Activated T-cell treated with anti-CD3 and anti-CD28 coated beads, Interleukin-2, amount 50 U/mL, for 4 hours (primary cell): ENCODE results near the gene POMC. TPM values are rescaled to one million over a fixed set of nuclear protein-coding genes. Genes with fewer than 3 reads are reported as not detected.

ENCODE experiments used
- ATAC-seq, 2 donors: fragments of 200-7000 bp; cut with Tn5 transposase; one replicate each; pipeline ENCODE4 v1.10.0; 2021
- DNase-seq: peaks from one replicate; pipeline ENCODE4 v3.0.0-alpha.2; 2020
- H3K27me3 Mint-ChIP-seq: one replicate; pipeline ENCODE4 v1.8.0; 2021; ENCODE audit warnings: low read depth, mixed read lengths
- H3K36me3 Mint-ChIP-seq: one replicate; pipeline ENCODE4 v1.8.0; 2022; ENCODE audit warnings: mixed read lengths; ENCODE audit not compliant: insufficient read depth
- H3K4me1 Mint-ChIP-seq: one replicate; pipeline ENCODE4 v1.8.0; 2021; ENCODE audit warnings: low read depth, mixed read lengths
- H3K4me3 Mint-ChIP-seq: one replicate; pipeline ENCODE4 v1.8.0; 2021; ENCODE audit warnings: mild to moderate bottlenecking, moderate library complexity, mixed read lengths
- H3K9me3 Mint-ChIP-seq: one replicate; pipeline ENCODE4 v1.8.0; 2021; ENCODE audit warnings: mixed read lengths
- total RNA-seq, 3 donors: library from RNA; stranded (reverse); gene quantifications; one replicate each; pipeline ENCODE4 v1.2.1, GENCODE V29; 2021

POMC gene
- total RNA-seq, 3 donors from 2014 or later = 4.4 to 5.6 (median 5.2) TPM

DNA sequence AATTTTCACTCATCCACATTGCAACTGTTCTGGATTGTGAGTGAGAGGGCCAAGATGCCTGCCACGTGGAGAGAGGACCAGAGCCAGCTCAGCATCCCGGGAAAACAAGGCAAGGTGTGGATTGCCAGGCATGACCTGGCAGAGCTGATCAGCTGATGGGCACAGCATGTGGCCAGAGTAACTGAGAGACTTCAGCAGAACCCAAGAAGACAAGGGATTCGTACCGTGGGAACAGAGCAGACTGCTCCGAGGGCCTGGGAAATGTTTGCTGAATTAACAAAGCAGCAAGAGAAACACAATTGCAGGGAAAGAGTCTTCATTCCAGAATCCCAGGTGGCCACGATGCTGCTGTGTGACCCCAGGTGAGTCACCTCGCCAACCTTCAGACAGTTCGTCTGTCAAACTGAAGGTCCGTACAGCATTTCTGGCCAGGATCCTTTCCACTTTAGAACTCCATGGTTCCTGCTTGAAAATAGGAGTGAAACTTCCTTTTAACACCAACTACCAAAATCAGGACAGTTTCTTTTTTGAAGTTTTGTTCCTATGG lies 26.3 kb upstream of the POMC start:
- no peak overlapping the region for H3K4me3 Mint-ChIP-seq
- ATAC-seq (no peak), DNase-seq (no peak)
- no peaks in the 10 kb centered on the region for H3K36me3 Mint-ChIP-seq
- H3K4me1 Mint-ChIP-seq = no peaks in the 10 kb centered on the region
- H3K27me3 Mint-ChIP-seq = no peaks in the 10 kb centered on the region
- H3K9me3 Mint-ChIP-seq = no peaks in the 10 kb centered on the region

DNA sequence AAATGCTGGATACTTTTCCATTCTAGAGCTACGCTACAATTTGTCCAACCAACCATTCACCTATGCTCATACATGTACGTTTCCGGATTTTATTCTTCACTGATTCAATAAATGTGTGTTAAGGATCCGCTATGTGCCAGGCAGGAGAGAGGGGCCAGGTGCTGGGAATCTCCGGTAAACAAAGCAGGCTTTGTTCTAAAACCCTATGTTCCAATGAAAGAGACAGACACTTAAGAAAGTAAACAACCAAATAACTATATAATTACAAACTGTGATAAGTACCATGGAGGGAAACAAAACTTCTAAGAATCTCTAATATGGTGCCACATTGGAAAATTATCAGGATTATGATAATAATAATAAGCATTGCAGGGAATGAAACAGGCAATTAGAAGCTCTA lies 22.2 kb upstream of the POMC start:
- DNase-seq = no peak
- Mint-ChIP-seq H3K9me3 (no peaks in the 10 kb centered on the region), H3K36me3 (no peaks in the 10 kb centered on the region)

DNA sequence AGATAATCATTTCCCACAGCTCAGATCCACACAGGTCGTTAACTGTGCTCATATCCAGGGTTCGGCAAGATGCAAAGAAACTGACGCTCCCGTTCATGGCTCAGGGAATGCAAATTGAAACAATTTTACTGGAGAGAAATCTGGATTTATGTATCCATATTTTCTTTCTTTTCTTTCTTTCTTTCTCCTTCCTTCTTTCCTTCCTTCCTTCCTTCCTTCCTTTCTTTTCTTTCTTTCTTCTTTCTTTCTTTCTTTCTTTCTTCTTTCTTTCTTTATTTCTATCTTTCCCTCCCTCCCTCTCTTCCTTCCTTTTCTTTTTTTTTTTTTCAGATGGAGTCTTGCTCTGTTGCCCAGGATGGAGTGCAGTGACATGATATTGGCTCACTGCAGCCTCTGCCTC lies 20.0 kb upstream of the POMC start:
- Mint-ChIP-seq H3K4me1 (no peaks in the 10 kb centered on the region), H3K36me3 (no peaks in the 10 kb centered on the region), H3K27me3 (no peaks in the 10 kb centered on the region), H3K9me3 (no peaks in the 10 kb centered on the region), H3K4me3 (no peak overlapping the region)
- DNase-seq (no peak), ATAC-seq (no peak)

More for the DNA sequence above, 22.2 kb upstream of the POMC start:
- Mint-ChIP-seq H3K4me3 (no peak overlapping the region), H3K27me3 (no peaks in the 10 kb centered on the region), H3K4me1 (no peaks in the 10 kb centered on the region)
- ATAC-seq = no peak

DNA sequence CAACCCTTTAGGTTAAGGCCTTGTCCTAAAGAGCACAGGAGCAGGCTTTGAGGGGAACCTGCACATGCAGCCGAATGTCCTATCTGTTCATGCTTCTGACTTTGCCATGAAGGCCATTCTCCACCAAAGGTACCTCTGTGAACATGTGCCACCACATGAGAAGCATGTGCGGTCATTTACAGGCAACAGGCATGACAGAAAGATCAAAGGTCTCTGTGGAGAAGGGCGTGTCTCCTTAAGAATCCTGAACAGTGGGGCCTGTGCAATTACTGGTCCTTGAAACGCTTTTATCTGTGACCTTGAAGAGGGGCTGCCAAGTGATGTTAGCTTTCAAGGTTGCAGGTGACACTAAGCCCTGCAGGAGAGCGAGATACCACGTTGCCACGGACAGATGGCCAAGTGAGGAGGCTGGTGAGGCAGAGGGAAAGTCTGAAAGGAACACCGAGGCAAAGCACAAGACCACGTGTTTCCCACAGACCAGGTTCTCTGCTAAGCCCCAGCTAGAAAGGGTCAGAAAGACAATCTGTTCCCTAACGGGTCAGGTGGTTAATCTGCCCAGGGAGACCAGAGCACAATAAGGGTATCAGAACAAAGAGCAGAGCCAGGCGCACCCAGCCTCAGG lies 19.5 kb upstream of the POMC start:
- Mint-ChIP-seq H3K36me3 (no peaks in the 10 kb centered on the region), H3K27me3 (no peaks in the 10 kb centered on the region), H3K4me3 (no peak overlapping the region), H3K9me3 (no peaks in the 10 kb centered on the region), H3K4me1 (no peaks in the 10 kb centered on the region)
- DNase-seq = no peak
- no peak for ATAC-seq

DNA sequence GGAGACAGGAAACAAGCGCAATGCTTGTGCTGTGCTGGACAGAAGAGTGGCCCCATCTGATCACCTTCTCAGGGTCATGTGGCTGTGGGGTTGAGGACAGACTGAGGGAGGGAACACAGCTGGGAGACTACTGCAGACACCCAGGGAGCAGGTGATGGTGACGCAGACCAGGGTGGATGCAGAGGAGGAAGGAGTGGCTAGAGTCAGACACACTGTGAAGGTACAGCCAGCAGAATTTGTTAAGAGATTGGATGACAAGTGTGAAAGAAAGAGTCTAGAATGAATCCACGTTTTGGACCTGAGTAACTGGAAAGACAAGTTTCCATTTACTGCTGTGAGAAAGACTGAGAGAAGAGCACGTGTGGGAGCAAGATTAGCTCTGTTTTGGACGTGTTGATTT lies 15.9 kb upstream of the POMC start:
- DNase-seq (no peak), ATAC-seq (no peak)
- no peaks in the 10 kb centered on the region for H3K4me1 Mint-ChIP-seq
- H3K9me3 Mint-ChIP-seq = no peaks in the 10 kb centered on the region
- no peak overlapping the region for H3K4me3 Mint-ChIP-seq
- H3K27me3 Mint-ChIP-seq = no peaks in the 10 kb centered on the region
- H3K36me3 Mint-ChIP-seq = no peaks in the 10 kb centered on the region

DNA sequence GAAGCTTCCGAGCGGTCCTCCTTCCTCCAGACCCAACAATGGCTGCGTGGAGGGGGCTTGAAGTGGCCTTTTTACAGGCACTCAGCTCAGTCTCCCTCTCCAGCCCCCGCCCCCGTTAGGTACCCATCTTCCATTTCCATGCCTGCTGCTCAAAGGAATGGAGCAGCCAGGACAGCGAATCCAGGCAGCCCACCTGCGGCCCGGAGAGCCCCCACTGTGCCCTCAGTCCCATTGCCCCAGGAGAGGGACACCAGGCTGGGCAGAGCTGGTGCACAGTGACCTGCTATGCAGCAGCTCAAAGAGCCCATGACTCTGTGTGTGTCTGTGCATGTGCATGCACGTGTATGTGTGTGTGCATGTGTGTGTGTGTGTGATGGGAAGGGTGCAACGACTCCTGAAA lies 10.6 kb upstream of the POMC start:
- no peaks in the 10 kb centered on the region for H3K9me3 Mint-ChIP-seq
- DNase-seq (no peak), ATAC-seq (no peak)
- H3K27me3 Mint-ChIP-seq = peaks cover 10% of the 10 kb centered on the region
- no peak overlapping the region for H3K4me3 Mint-ChIP-seq
- H3K36me3 Mint-ChIP-seq = no peaks in the 10 kb centered on the region
- no peaks in the 10 kb centered on the region for H3K4me1 Mint-ChIP-seq

DNA sequence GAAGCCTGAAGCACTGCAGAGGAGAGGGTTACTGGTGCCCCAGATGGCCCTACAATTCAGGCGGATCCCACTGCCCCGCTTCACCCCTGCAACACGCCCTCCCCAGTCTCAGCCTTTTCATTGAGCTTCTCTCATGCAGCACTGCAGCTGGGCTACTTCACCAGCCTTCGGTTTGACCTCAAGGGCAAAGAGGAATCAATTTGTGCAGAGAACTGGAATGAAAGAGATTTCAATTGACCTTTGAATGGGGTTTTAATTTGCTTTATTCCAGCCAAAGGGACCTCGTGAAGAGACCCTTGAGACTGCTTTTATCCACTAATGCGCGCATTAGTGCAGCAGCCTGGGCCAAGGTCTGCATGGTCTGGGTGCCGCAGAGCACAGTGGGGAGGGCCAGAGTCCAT lies 8.8 kb upstream of the POMC start:
- Mint-ChIP-seq H3K36me3 (no peaks in the 10 kb centered on the region), H3K4me1 (peaks cover 4% of the 10 kb centered on the region), H3K27me3 (peaks cover 18% of the 10 kb centered on the region), H3K9me3 (no peaks in the 10 kb centered on the region), H3K4me3 (no peak overlapping the region)
- DNase-seq (no peak), ATAC-seq (no peak)

DNA sequence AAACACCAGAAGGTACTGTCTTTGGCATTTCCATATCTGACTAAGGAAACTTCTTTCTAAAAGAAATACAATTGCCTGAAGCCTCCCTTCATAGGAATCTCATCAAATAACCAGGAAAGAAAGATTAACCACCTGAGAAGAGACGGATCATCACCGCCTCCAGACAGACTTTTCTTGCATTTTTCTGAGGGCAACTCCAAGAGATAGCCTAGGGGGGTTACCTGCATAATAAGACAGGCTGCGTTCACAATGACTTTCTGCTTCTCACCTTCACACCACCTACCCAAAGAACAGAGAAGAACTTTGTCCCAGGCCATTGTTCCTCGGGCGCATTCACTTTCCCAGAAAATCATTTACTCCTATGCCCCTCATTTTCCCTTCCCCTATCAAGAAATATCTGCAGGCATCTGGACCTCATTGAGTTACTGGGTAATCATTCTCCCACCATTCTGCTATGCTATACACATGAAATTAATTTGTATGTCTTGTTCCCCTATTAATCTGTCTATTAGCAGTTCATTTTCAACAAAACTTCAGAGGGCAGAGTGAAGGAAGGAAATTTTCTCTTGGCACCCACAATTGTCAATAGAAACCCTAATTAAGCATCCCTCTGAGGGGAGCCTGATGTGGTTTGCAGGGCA lies 8.3 kb upstream of the POMC start:
- ATAC-seq (no peak), DNase-seq (no peak)
- no peaks in the 10 kb centered on the region for H3K36me3 Mint-ChIP-seq
- H3K27me3 Mint-ChIP-seq = peaks cover 18% of the 10 kb centered on the region
- H3K4me3 Mint-ChIP-seq = no peak overlapping the region
- H3K9me3 Mint-ChIP-seq = no peaks in the 10 kb centered on the region
- H3K4me1 Mint-ChIP-seq = peaks cover 4% of the 10 kb centered on the region

DNA sequence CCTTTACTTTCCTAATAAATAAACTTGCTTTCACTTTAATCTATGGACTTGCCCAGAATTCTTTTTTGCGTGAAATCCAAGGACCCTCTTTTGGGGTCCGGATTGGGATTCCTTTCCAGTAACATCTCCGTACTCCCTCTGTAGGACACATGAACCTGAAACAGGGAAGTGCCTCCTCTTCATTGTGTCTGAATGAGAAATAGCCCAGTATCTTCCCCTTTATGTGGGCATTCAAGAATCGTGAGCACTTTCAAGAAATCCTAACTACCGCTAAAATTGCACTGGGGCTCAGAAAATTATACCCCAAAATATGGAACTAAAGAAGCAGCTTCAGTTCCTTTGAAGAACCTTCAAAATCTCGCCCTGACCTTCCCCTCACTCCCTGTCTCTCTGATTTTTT lies 7.8 kb upstream of the POMC start:
- Mint-ChIP-seq H3K9me3 (no peaks in the 10 kb centered on the region), H3K4me1 (peaks cover 4% of the 10 kb centered on the region), H3K36me3 (no peaks in the 10 kb centered on the region), H3K27me3 (peaks cover 21% of the 10 kb centered on the region), H3K4me3 (no peak overlapping the region)
- ATAC-seq = no peak
- DNase-seq = no peak

DNA sequence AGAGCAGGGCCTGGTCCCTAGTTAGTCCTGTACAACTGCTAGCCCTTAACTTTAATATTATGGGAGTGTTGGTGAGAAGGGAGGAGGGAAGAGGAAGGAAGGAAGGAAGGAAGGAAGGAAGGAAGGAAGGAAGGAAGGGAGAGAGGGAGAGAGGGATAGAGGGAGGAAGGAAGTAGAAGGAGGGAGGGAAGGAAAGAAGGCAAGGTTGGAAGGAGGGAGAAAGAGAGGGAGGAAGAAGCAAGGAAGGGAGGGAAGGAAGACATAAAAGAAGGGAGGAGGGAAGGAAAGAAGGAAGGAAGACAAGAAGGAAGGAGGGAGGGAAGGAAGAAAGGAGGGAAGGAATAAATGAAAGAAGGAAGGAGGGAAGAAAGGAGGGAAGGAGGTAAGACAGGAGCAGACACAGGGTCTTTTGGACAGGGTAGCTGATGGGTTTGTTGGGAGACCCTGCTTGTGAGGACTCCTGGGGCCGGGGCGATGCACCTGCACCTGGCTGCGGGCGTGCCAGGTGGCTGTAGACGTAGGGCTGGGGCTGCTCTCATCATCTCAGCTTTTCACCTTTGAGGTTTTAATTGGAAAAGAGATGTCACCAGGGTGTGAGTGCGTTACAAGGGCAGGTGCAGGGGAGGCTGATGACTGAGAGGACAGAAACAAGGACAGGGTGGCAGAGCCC lies 5.9 kb upstream of the POMC start:
- Mint-ChIP-seq H3K4me1 (peaks cover 4% of the 10 kb centered on the region), H3K9me3 (no peaks in the 10 kb centered on the region), H3K4me3 (no peak overlapping the region), H3K36me3 (no peaks in the 10 kb centered on the region), H3K27me3 (peaks cover 37% of the 10 kb centered on the region)
- ATAC-seq (no peak), DNase-seq (no peak)

DNA sequence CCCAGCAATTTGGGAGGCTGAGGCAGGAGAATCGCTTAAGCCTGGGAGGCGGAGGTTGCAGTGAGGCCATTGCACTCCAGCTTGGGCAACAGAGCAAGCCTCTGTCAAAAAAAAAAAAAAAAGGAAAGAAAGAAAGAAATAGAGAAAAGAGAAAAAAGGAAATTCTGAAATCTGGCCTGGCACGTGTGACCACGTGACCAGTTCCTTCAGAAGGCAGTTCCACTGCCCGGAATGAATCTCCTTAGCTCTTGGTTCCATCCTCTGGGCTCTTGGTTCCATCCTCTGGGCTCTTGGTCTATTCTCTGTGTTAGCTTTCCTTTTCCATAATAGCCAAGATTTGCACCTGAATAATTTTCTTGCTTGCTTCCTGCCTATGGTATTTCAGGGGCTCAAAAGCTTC lies 5.3 kb upstream of the POMC start:
- H3K4me3 Mint-ChIP-seq = no peak overlapping the region
- ATAC-seq (no peak), DNase-seq (no peak)
- no peaks in the 10 kb centered on the region for H3K36me3 Mint-ChIP-seq
- H3K27me3 Mint-ChIP-seq = peaks cover 43% of the 10 kb centered on the region
- no peaks in the 10 kb centered on the region for H3K9me3 Mint-ChIP-seq
- H3K4me1 Mint-ChIP-seq = peaks cover 7% of the 10 kb centered on the region

DNA sequence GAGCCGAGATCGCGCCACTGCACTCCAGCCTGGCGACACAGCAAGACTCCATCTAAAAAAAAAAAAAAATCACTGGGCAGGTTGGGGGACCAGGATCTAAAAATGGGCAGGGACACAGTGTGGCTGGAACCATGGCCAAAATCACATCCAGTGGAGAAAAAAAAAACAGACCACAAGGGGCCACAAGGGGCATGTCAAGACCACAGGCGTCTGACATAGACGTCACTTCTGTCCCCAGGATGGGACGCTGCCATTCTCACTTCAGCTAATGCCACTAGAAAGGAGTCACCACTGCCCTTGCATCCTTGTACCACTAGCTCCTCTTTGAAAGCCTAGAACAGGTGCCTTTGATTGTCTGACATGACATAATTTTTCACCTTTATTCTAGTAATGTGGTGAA lies 2.5 kb upstream of the POMC start:
- H3K4me3 Mint-ChIP-seq = no peak overlapping the region
- peaks cover 22% of the 10 kb centered on the region for H3K4me1 Mint-ChIP-seq
- H3K27me3 Mint-ChIP-seq = peaks cover 53% of the 10 kb centered on the region
- no peaks in the 10 kb centered on the region for H3K9me3 Mint-ChIP-seq
- ATAC-seq = no peak
- no peaks in the 10 kb centered on the region for H3K36me3 Mint-ChIP-seq
- no peak for DNase-seq

DNA sequence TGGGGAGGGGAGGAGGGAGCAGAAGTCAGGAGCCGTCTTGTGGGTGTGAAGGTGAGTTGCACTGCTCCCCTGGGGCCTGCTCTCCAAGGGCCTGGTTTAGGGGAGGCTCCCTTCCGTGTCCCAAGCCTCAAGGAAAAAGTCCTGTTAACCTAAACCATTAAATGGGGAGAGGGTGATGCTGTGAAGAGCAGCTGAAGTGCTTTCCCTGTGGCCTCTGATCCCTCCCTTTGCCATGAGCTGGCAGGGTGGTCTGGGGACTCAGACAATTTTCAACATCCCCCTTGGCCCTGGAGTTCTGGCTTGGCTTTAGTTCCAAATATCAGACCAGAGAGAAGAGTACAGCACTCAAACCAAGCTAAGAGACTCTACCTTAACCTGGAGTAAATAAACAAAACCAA lies 692 bp upstream of the POMC start:
- Mint-ChIP-seq H3K36me3 (no peaks in the 10 kb centered on the region), H3K27me3 (peaks cover 54% of the 10 kb centered on the region), H3K4me3 (peak overlapping the region; percentile 74), H3K4me1 (peaks cover 26% of the 10 kb centered on the region), H3K9me3 (no peaks in the 10 kb centered on the region)
- ATAC-seq (no peak), DNase-seq (no peak)

DNA sequence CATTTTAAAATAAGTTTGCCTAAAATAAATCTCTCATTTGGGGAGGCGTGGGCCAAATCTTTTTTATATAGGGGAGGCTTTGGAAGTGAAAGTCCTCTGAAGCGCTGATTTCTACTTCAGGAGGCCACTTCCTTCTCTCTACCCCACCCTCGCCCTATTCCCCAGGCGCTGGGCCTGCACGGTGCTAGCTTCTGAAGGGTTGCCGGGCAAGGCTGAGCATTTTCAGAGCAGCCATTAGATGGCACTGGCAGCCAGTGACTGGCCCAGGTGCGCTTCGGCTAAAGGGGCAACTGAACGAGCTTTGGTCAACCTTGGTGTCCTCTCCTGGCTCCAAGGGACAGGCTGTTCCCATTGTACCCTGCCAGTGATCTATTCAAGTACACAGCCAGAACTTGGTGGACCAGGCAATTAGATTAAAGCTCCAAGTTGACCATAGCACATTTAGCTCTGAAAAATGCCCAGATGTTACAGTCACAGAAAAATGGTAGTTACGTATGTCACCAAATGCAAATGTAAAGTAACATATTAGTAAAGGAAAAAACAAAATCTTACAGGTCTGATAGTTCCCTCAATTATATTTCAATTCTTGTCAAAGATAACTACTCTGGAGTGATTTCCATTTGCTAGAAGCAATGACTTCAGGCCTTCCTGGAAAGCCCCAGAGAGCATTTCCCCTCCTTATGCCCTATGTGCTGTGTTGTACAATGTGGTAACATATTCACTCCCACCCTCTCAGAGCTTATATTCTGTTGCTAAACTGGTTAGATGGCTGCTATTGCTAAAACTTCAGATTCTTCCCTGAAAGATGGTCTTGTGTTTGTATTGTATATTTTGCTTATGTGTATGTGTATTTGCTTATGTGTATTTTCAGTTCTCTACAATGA lies 2.1 kb downstream of the POMC start:
- ATAC-seq (peak in 1 of 2 donors; percentile 30), DNase-seq (peak; percentile 37)
- Mint-ChIP-seq H3K36me3 (no peaks in the 10 kb centered on the region), H3K4me1 (peaks cover 22% of the 10 kb centered on the region), H3K27me3 (peaks cover 43% of the 10 kb centered on the region), H3K9me3 (no peaks in the 10 kb centered on the region), H3K4me3 (no peak overlapping the region)
